ENCODE data around the gene B3GNT8.
"Not testable (repeated sequence)": the region's sequence is repeated elsewhere in the genome, so short reads cannot be mapped to it uniquely, and the experiment has no call there.

The B3GNT8 gene

DNA sequence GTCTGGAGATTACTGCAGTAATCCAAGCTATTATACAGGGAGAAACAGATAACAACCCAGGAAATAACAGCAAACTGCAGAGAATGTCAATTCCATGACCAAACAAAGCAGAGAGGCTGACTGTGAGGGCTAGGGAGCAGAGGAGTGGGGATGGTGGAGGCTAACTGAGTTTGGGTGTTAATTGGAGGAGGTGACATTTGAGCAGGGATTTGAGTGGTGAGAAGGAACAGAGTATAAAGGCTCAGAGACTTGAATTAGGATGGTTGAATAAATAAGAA, 9.4 kb upstream of the B3GNT8 start:
- no peak for DNase-seq (ENCODE audit: low read depth)

- no peak for DNase-seq (ENCODE audit: low read depth)
Observed at GRCh38 chr19:41435936-41436673, 8.9 kb upstream of the B3GNT8 start.

- DNase-seq (ENCODE audit: low read depth), result not testable (repeated sequence)
Observed at GRCh38 chr19:41435376-41435775, 8.2 kb upstream of the B3GNT8 start.

GRCh38 chr19:41434450-41434849, 7.3 kb upstream of the B3GNT8 start:
- DNase-seq (ENCODE audit: low read depth), result no peak

DNA sequence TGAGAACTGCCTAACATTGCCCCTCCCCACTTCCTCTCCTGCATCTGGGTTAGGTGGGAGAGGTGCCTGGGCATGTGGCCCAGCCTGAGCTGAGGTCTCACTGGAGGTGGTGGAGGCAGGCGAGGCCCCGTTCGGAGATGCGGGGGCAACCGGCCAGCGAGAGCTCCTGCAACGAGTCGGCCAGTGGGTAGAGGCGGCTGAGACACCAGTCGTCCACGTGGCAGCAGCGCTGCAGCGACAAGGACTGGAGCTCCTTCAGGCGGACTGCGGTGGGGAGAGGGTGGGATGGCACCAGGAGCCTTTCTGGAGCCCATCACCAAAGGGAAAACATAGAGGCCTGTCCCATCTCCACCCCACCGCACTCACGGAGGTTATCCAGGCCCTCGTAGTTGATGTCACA, 6.0 kb upstream of the B3GNT8 start:
- DNase-seq (ENCODE audit: low read depth), result no peak

DNA sequence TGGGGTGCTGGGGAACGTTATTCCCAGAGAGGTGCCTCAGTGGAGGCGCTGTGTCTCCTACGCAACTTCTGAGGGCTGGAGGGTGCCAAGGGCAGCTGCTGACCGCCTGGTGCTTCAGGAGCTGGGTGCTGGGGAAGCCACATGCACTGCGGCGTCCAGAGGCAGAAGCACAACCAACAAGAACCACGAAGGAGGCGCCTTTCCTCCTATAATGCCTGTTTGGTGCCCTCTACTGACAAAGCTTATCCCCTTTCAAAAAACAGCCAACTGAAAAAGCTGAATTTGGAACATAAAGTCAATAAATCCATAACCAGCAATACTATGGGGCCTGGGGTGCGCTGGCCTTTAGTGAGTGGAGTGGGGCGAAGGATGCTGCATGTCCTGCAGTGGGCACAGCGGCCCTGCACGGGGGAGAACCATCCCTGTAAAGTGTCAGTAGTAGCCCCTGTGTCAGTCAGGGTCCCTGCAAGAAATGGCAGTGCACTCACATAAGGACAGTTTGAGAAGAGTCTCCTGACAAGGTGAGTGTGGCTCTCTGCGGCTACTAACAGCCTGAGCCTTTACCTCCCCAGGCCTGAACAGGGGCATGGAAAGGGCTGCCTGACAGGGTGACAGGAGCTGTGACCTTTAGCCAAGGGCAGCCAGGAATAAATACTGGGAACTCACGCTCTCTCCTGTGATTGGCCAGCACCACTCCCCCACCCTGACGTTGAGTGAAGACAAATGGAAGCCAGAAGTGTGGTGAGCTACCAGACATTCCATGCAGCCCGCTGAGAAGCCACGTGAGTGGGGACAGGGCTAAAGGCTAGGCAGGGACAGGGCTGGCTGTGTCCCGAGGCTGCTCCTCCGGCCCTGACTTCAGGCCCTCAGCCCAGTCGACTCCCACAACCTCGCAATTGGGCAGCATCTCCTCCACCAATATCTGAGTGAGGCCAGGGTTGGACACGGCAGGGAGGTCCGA, 4.5 kb upstream of the B3GNT8 start:
- DNase-seq (ENCODE audit: low read depth), result no peak

DNA sequence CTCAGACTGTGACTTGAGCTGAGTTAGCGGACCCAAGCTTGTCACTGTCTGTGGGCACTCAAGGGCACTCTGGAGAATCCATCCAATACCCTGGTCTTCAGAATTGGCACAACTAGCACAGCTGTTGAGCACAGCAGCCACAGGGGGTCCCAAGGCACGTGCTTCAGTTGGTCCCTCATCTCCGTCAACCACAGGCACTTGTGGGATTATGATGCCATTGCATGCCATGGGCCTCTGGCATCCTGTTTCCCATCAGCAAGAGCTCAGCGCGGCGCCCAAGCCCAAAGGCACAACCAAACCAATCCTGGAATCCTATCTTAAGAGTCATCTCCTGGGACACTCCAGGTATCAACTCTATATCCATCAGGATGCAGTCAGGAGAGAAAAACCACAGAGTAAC, 3.7 kb upstream of the B3GNT8 start:
- DNase-seq (ENCODE audit: low read depth), result no peak

GRCh38 chr19:41428481-41428859, 1.3 kb upstream of the B3GNT8 start:
- no peak for DNase-seq (ENCODE audit: low read depth)

DNA sequence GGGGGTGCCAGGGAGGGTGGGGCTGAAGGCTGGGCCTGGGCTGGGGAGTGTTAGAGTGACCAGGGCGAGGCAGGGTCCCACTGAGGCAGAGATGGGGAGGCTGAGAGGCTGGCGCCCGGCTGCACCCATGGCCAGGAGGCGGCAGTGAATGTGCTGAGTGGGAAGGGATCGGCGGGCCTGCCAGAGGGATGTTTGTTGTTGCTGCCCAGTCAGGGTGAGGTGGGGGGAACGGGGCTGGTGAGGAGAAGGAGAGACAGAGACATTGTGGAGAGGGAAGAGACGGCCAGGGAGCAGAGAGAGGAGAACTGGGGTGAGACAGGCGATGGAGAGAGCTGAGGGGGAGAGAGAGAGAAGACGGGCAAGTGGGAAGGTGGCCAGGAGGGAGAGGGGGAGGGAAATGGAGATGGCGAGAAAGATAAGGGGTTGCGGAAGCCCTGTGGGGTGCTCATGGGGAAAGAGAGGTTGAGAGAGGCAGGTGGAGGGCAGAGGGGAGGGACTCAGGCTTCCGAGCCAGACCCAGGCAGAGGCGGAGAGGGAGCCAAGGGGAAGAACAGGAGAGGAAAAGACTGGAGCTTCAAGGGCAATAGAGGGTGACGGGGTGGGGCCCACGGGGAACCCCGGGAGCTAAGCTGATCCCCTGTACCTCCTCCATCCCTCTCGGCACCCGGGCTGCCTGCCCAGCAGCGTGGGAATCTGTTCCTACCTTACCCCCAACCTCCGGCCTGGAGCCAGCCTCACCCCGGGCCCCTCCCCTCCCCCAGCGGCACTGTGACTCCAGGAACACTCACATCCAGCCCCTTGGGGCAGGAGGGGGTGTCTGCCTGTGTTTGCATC, 690 bp upstream of the B3GNT8 start:
- no peak for DNase-seq (ENCODE audit: low read depth)

DNA sequence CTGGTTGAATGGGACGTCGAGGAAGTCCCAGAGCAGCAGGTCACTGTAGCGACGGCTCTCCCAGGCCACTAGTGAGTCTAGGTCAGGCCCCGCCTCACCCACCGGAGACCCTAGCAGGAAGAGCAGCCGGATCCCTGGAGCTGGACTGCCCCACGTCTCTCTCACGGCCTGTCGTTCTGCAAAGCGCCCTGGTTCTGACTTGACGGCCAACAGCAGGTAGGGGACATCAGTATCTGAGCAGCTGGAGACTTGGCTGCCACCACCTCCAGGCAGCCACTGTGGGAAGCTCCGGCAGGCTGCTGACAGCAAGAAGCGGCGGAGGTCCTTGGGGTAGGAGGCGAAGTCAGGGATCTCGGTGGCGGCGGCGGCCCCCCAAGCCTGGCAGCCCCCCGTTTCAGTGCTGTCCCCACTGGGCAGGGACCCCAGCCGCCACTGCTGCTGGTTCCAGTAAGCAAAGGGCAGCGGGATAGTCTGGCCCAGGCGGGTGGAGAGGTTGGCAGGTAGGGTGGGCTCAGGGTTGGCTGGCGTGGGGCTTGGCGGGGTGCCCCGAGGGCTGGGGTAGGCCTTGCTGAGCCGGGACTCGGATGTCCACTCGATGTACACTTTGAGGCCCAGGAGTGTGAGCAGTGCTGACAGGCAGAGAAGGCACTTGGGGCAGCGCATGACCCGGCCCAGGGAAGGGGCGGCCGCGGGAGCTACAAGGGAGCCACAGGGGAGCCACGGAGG, 895 bp downstream of the B3GNT8 start:
- DNase-seq (ENCODE audit: low read depth), result no peak

DNA sequence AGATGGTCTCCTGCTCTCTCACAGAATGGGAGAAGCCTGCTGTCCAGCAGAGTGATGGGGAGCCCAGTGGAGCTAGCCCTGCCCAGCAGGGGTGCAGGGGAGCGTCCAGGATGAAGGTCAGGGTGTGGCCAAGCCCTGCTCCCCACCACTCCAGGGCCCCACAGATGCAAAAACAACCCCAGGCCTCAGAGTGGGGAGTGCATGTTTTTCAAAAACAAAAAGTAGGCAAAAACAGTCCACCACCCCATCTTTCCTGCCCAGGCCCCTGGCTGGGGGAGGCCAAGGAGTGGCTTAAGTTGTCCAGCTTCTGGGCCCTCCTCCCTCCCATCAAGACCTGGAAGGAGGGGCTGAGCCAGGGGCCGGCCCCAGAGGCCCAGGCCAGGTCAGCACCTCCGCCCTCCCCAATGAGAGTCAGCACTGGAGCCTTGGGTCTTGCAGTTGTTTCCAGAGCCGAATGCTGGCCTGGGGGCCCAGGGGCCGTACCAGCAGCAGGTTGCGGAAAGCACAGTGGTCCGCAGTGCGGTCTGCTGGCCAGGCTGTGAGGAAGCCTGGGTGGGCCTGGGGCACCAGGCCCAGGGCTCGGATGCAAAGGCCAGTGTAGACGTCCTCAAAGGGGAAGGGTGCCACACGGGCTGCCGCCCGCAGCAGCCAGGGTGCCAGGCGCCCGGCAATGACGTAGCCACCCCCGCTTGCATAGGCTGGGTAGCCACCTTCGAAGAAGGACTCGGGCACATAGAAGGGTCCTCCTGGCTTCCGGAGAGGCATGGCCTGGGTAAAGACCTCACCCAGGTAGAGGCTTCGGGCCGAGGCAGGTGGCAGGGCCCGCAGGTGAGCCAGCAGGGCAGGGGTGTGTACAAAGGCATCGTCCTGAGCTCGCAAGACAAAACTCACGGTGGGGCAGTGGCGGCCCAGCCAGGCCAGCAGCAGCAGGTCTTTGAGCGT, 1.7 kb downstream of the B3GNT8 start:
- DNase-seq (ENCODE audit: low read depth), result no peak

DNA sequence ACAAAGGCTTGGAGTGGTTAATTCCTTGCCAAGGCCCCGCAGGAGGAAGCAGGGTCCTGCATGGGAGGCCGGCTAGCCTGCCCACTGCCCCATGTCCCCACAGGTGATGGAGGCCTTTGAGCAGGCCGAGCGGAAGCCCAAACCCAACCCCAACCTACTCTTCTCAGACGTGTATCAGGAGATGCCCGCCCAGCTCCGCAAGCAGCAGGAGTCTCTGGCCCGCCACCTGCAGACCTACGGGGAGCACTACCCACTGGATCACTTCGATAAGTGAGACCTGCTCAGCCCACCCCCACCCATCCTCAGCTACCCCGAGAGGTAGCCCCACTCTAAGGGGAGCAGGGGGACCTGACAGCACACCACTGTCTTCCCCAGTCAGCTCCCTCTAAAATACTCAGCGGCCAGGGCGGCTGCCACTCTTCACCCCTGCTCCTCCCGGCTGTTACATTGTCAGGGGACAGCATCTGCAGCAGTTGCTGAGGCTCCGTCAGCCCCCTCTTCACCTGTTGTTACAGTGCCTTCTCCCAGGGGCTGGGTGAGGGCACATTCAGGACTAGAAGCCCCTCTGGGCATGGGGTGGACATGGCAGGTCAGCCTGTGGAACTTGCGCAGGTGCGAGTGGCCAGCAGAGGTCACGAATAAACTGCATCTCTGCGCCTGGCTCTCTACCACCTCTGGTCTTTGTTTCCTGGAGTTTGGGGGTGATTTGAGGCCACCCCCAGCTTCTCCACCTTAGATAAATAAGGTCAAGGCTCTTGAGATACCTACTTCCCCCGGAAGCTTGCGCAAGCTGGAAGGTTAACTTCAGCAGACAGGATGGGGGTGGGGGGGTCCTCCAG, 2.6 kb downstream of the B3GNT8 start:
- no peak for DNase-seq (ENCODE audit: low read depth)

DNA sequence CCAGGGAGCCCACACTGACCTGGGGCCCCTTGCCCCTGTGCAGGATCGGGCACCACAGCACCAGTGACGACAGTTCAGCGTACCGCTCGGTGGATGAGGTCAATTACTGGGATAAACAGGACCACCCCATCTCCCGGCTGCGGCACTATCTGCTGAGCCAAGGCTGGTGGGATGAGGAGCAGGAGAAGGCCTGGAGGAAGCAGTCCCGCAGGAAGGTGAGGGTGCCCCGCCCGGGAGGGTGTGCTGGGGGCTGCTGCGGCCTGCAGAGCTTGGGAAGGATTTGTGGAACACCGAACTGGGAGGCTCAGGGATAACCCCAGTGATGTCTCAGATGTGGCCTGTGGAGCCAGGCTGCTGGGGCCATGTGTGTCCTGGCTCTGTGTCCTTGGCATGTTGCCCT, 4.2 kb downstream of the B3GNT8 start:
- no peak for DNase-seq (ENCODE audit: low read depth)

GRCh38 chr19:41422456-41422855, 4.7 kb downstream of the B3GNT8 start:
- no peak for DNase-seq (ENCODE audit: low read depth)

GRCh38 chr19:41421973-41422372, 5.2 kb downstream of the B3GNT8 start:
- DNase-seq (ENCODE audit: low read depth), result no peak

GRCh38 chr19:41421314-41421713, 5.9 kb downstream of the B3GNT8 start:
- DNase-seq (ENCODE audit: low read depth), result no peak

DNA sequence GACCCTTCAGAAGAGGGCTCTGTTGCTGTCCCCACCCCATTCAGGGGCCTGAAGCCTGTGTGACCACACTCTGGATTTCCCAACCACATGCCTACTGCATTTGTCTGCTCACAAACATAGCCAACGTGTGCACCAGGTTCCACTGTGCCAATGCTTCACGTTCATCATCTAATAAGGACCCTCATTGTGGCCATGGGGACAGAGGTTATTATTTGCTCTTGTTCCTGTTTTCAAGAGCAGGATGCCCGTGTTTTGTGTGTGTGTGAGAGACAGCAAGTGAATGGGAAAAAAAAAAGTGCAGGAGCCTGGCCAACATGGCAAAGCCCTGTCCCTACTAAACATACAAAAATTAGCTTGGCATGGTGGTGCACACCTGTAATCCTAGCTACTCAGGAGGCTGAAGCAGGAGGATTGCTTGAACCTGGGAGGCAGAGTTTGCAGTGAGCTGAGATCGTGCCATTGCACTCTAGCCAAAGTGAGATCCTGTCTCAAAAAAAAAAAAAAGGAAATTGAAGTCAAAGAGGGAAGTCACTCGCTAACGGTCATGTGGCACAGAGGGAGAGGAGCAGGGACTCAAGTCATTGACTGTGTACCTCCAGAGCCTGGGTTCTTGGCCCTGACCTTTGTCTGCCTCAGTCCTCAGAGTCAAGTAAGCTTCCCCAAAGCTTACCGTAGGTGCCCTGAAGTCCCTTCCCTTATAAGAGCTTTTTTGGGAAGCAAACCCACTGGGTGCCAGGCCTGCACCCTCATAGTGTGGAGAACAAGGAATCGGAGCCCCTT, 6.9 kb downstream of the B3GNT8 start:
- no peak for DNase-seq (ENCODE audit: low read depth)

DNA sequence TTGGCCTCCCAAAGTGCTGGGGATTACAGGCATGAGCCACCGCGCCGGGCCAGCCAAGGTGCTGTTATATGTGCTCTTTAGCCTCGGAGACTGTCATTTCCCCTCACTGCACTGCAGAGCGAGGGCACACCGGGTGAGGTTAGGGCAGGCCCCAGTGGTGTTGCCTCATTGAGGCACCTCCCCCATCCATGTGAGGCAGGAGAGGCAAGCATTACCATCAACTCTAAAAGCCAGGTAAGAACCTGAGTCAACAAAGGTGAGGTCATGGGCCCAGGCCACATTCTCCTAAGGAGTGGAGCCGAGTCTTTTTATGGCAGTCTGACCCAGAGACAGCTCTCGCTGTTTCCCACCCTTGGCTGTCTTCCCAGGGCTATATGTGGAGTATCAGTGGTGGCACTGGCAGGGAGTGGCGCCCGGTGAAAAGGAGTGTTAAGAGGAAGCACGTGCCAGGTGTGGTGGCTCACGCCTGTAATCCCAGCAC, 10.9 kb downstream of the B3GNT8 start:
- no peak for DNase-seq (ENCODE audit: low read depth)

GRCh38 chr19:41415154-41415571, 12.0 kb downstream of the B3GNT8 start:
- no peak for DNase-seq (ENCODE audit: low read depth)

All from stimulated activated CD8-positive, alpha-beta memory T cell treated with anti-CD3 and anti-CD28 coated beads, Interleukin-15, amount 100 ng/mL, for 1 hour (primary cell).